Neutrophil (primary cell): ENCODE measurements around the gene RBM12.
"Not testable (repeated sequence)": the region's sequence is repeated elsewhere in the genome, so short reads cannot be mapped to it uniquely, and the experiment has no call there.

Experiments used
- H3K27ac ChIP-seq: fragments of 200-600 bp; sonication (generic); 2 replicates; pipeline ENCODE4 v1.5.1; 2016; ENCODE audit warnings: mild to moderate bottlenecking, moderate library complexity
- H3K27me3 ChIP-seq: fragments of 200-600 bp; sonication (generic); 2 replicates; pipeline ENCODE4 v1.6.0; 2016; ENCODE audit warnings: mild to moderate bottlenecking
- H3K36me3 ChIP-seq: fragments of 200-600 bp; sonication (generic); 2 replicates; pipeline ENCODE4 v1.5.1; 2017
- H3K4me1 ChIP-seq, 2 experiments: fragments of 200-600 bp in 1 of 2; sonication (generic) in 1 of 2; 1 replicate in 1 of 2; 2 replicates in 1 of 2; pipeline versions ENCODE4 v1.5.1 to v1.6.1; 2013 to 2016; ENCODE audit warnings: low read depth in 1 of 2, low read length in 1 of 2, mild to moderate bottlenecking in 1 of 2, moderate library complexity in 1 of 2; ENCODE audit not compliant: control insufficient read depth in 1 of 2, insufficient read depth in 1 of 2
- H3K4me3 ChIP-seq, 2 experiments: fragments of 200-600 bp in 1 of 2; sonication (generic) in 1 of 2; 1 replicate in 1 of 2; 2 replicates in 1 of 2; pipeline ENCODE4 v1.5.1; 2013 to 2016; ENCODE audit warnings: low read depth in 1 of 2, low read length in 1 of 2, mild to moderate bottlenecking in 1 of 2, moderate library complexity in 1 of 2
- H3K9me3 ChIP-seq: fragments of 200-600 bp; sonication (generic); 2 replicates; pipeline ENCODE4 v1.5.1; 2016
- CTCF ChIP-seq: fragments of 200-600 bp; sonication (generic); IDR thresholded peaks from 2 replicates; pipeline ENCODE4 v1.5.1; 2016; ENCODE audit warnings: antibody characterized with exemption

Gene RBM12

GRCh38 chr20:35664466-35665206 is at the start of gene RBM12, which contains the start of gene CPNE1:
TSS of gene RBM12 (minus strand) at chr20:35664900. CDS start at chr20:35655322, 9,578 bp downstream.
TSS of gene CPNE1 (minus strand) at chr20:35664900. CDS start at chr20:35632923, 31,977 bp downstream.
- no peaks in the 10 kb centered on the region for H3K27me3 ChIP-seq
- no peaks in the 10 kb centered on the region for H3K9me3 ChIP-seq
- peaks cover 12% of the 10 kb centered on the region for H3K36me3 ChIP-seq
- H3K4me1 ChIP-seq = peaks cover 51 to 54% of the 10 kb centered on the region in 2 experiments
- peak; percentile 49 for TF ChIP-seq CTCF
- H3K4me3 ChIP-seq = peak within 1 kb of the TSS; percentile 95 to 98
- peak within 1 kb of the TSS; percentile 97 for H3K27ac ChIP-seq

GRCh38 chr20:35714127-35714526 is 49.4 kb upstream of the RBM12 start:
- Histone ChIP-seq H3K4me1 (no peaks in the 10 kb centered on the region), H3K27me3 (no peaks in the 10 kb centered on the region), H3K27ac (no peak overlapping the region), H3K36me3 (peaks cover 100% of the 10 kb centered on the region), H3K9me3 (peaks cover 4% of the 10 kb centered on the region), H3K4me3 (no peak overlapping the region)
- TF ChIP-seq CTCF = no peak

- not testable (repeated sequence) for H3K4me1 ChIP-seq, H3K27me3 ChIP-seq, H3K27ac ChIP-seq
Observed at GRCh38 chr20:35713120-35713519, 48.4 kb upstream of the RBM12 start.

GRCh38 chr20:35711588-35712209 is 47.0 kb upstream of the RBM12 start:
- TF ChIP-seq CTCF = no peak
- Histone ChIP-seq H3K4me1 (no peaks in the 10 kb centered on the region), H3K27ac (no peak overlapping the region), H3K27me3 (no peaks in the 10 kb centered on the region), H3K36me3 (peaks cover 98% of the 10 kb centered on the region), H3K4me3 (no peak overlapping the region), H3K9me3 (peaks cover 4% of the 10 kb centered on the region)

More at GRCh38 chr20:35713120-35713519, 48.4 kb upstream of the RBM12 start:
- peaks cover 98% of the 10 kb centered on the region for H3K36me3 ChIP-seq
- H3K4me3 ChIP-seq, H3K9me3 ChIP-seq: not testable (repeated sequence)

DNA sequence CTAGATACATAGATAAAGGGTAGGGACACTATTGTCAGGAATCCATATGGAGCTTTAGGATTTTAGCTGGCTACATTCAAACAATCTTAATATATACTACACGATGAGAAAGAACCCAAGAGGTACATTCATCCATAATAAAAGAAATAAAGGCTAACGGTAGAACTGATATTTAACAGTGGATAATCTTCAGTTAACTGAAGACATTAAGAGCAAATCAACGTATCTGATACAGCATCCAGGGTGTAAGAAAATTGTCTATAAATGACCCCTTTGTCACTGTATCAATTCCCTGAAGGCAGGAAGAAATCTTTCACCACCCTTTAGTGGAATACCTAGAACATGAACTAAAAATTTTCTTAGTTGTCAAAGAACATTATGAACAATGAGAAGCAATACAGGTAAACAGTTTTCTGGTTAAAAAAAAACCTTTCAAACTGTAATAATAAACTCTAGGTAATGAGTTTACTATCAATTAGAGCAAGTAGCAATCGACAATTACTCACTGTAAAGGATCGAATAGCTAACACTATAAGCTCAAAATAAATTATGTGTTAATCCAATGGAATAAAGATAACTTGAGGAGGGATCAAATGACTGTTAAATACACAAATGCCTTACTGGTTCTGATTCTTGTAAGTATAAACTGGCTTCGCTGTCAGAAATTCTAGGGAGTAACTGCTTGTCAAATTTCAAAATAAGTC is 46.3 kb upstream of the RBM12 start:
- H3K4me1 ChIP-seq = no peaks in the 10 kb centered on the region
- peaks cover 98% of the 10 kb centered on the region for H3K36me3 ChIP-seq
- no peak overlapping the region for H3K27ac ChIP-seq
- no peak overlapping the region for H3K4me3 ChIP-seq
- H3K27me3 ChIP-seq = no peaks in the 10 kb centered on the region
- H3K9me3 ChIP-seq = peaks cover 4% of the 10 kb centered on the region
- no peak for TF ChIP-seq CTCF
